SH-SY5Y (cell line): ENCODE data around the gene LACC1.

Experiments
- GATA2 ChIP-seq: IDR thresholded peaks from 2 replicates; pipeline ENCODE4 v1.6.1; 2011; ENCODE audit warnings: mild to moderate bottlenecking, low read depth, low read length
- GATA3 ChIP-seq: IDR thresholded peaks from 2 replicates; pipeline ENCODE4 v1.6.1; 2011; ENCODE audit warnings: low read depth, mild to moderate bottlenecking, low read length, moderate library complexity

DNA sequence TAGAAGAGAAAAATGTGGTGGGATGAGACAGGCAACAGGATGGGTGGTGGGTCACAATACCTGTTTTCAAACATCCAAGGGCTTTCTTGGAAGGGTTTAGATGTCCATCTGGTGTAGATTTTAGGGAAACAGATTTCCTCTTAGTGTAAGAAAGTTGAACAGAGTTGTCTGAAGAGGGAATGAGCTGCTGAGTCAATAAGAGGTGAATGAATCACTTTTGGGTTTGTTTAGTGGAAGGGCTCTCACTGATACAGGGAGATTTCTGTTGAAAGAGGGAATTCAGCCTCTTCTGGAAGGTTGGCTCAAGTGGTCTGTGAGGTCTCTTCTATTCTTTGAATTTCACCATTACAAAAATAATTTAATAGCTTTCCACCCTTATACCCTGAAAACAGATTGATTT lies 54.6 kb downstream of the LACC1 start:
- TF ChIP-seq GATA3 (no peak), GATA2 (no peak)
